Measurements from ENCODE around the gene SLC9C2. TPM values are rescaled to one million over a fixed set of nuclear protein-coding genes. Genes with fewer than 3 reads are reported as not detected.

Gene SLC9C2
- polyA plus RNA-seq, 3 donors = not detected

- H3K36me3 ChIP-seq (replicated peaks in 1 of 2; ENCODE audit: control insufficient read depth in 1 of 2, insufficient read depth in 2 of 2, low read length in 2 of 2) = no peaks in the 10 kb centered on the region
- peak overlapping the region in 2 of 7 donors; percentile 28 to 41 for H3K27ac Mint-ChIP-seq
- H3K4me3 ChIP-seq (replicated peaks in 1 of 3; ENCODE audit: low read depth in 2 of 3, low read length in 3 of 3) = no peak overlapping the region
- peaks cover 0 to 4% (median 1%) of the 10 kb centered on the region in 3 donors for H3K27me3 Mint-ChIP-seq (ENCODE audit: low read depth in 3 of 3)
- H3K36me3 Mint-ChIP-seq = peaks cover 18 to 36% of the 10 kb centered on the region in 2 donors
- DNase-seq = no peak
- H3K4me1 ChIP-seq (ENCODE audit: control insufficient read depth in 1 of 2, insufficient read depth in 2 of 2, low read length in 2 of 2) = peaks cover 27 to 34% of the 10 kb centered on the region in 2 donors
- no peaks in the 10 kb centered on the region for H3K27me3 ChIP-seq (ENCODE audit: control insufficient read depth in 2 of 2, insufficient read depth in 2 of 2, low read length in 2 of 2)
- no peak overlapping the region for H3K27ac ChIP-seq (ENCODE audit: low read depth in 1 of 2, low read length in 2 of 2)
- TF ChIP-seq CTCF (IDR thresholded peaks at IDR 0.05) = no peak
- WGBS (ENCODE audit: insufficient coverage) = 100% methylated on average over 1 of the region's 5 CpGs
- peaks cover 34% of the 10 kb centered on the region for H3K79me2 ChIP-seq (ENCODE audit: insufficient read depth, low read length)
- peaks cover 7% of the 10 kb centered on the region for H4K20me1 ChIP-seq (ENCODE audit: insufficient read depth, low read length)
- H3K9ac ChIP-seq (ENCODE audit: insufficient read depth, low read length, poor library complexity, severe bottlenecking) = no peak overlapping the region
- H3K4me2 ChIP-seq (replicated peaks; ENCODE audit: extremely low read depth, low read length, poor library complexity, severe bottlenecking) = no peak overlapping the region
- peaks cover 14 to 29% (median 20%) of the 10 kb centered on the region in 7 donors for H3K9me3 Mint-ChIP-seq
- no peak overlapping the region for H2AFZ ChIP-seq (ENCODE audit: insufficient read depth, low read depth, low read length, poor library complexity, severe bottlenecking)
- no peak overlapping the region for H3K4me3 Mint-ChIP-seq
- intact Hi-C loops (cut with micrococcal nuclease) = loop anchor here in 1 of 2 donors (10.0 kb wide), 1 partner anchor 391 kb away; the partner anchor contains the start of genes GAS5 and ZBTB37
- peaks cover 17% of the 10 kb centered on the region in 2 donors for H3K9me3 ChIP-seq (replicated peaks in 1 of 2; ENCODE audit: control insufficient read depth in 1 of 2, insufficient read depth in 1 of 2, low read length in 2 of 2)
- H3K4me1 Mint-ChIP-seq = peaks cover 40% of the 10 kb centered on the region
These were observed 128.6 kb downstream of the SLC9C2 start for GRCh38 chr1:173474097-173474779.

GRCh38 chr1:173473599-173474011 lies 129.3 kb downstream of the SLC9C2 start:
- Mint-ChIP-seq H3K9me3 (peaks cover 14 to 32% (median 20%) of the 10 kb centered on the region in 7 donors), H3K27ac (peak overlapping the region in 1 of 7 donors; percentile 32), H3K4me3 (no peak overlapping the region), H3K4me1 (peaks cover 34% of the 10 kb centered on the region), H3K36me3 (peaks cover 18 to 36% of the 10 kb centered on the region in 2 donors), H3K27me3 (ENCODE audit: low read depth in 3 of 3) (peaks cover 0 to 4% (median 1%) of the 10 kb centered on the region in 3 donors)
- WGBS (ENCODE audit: insufficient coverage) = 78% methylated on average over 1 of the region's 2 CpGs
- peaks cover 17% of the 10 kb centered on the region in 2 donors for H3K9me3 ChIP-seq (replicated peaks in 1 of 2; ENCODE audit: control insufficient read depth in 1 of 2, insufficient read depth in 1 of 2, low read length in 2 of 2)
- H3K27ac ChIP-seq (ENCODE audit: low read depth in 1 of 2, low read length in 2 of 2) = no peak overlapping the region
- TF ChIP-seq CTCF (IDR thresholded peaks at IDR 0.05) = no peak
- no peaks in the 10 kb centered on the region for H3K27me3 ChIP-seq (ENCODE audit: control insufficient read depth in 2 of 2, insufficient read depth in 2 of 2, low read length in 2 of 2)
- no peaks in the 10 kb centered on the region for H3K36me3 ChIP-seq (replicated peaks in 1 of 2; ENCODE audit: control insufficient read depth in 1 of 2, insufficient read depth in 2 of 2, low read length in 2 of 2)
- H3K4me3 ChIP-seq (replicated peaks in 1 of 3; ENCODE audit: low read depth in 2 of 3, low read length in 3 of 3) = no peak overlapping the region
- no peak overlapping the region for H3K4me2 ChIP-seq (replicated peaks; ENCODE audit: extremely low read depth, low read length, poor library complexity, severe bottlenecking)
- peaks cover 7% of the 10 kb centered on the region for H4K20me1 ChIP-seq (ENCODE audit: insufficient read depth, low read length)
- no peak for DNase-seq
- no peak overlapping the region for H2AFZ ChIP-seq (ENCODE audit: insufficient read depth, low read depth, low read length, poor library complexity, severe bottlenecking)
- intact Hi-C loops (cut with micrococcal nuclease) = loop anchor here in 1 of 2 donors (10.0 kb wide), 1 partner anchor 391 kb away; the partner anchor contains the start of genes GAS5 and ZBTB37
- H3K9ac ChIP-seq (ENCODE audit: insufficient read depth, low read length, poor library complexity, severe bottlenecking) = no peak overlapping the region
- H3K79me2 ChIP-seq (ENCODE audit: insufficient read depth, low read length) = peaks cover 28% of the 10 kb centered on the region
- H3K4me1 ChIP-seq (ENCODE audit: control insufficient read depth in 1 of 2, insufficient read depth in 2 of 2, low read length in 2 of 2) = peaks cover 24 to 27% of the 10 kb centered on the region in 2 donors
